Vagina (tissue), 2 donors: ENCODE measurements around the gene REXO2. TPM values are rescaled to one million over a fixed set of nuclear protein-coding genes. Genes with fewer than 3 reads are reported as not detected.

Source experiments
- DNase-seq, 2 donors: peaks; one replicate each; pipeline ENCODE4 v3.0.0-alpha.2; 2017; ENCODE audit errors: extremely low spot score in 2 of 2
- H3K27ac ChIP-seq: fragments of 200-600 bp; sonication (generic); one replicate; pipeline ENCODE4 v1.5.1; 2019
- H3K27me3 ChIP-seq: fragments of 200-600 bp; sonication (generic); one replicate; pipeline ENCODE4 v1.5.1; 2019
- H3K36me3 ChIP-seq, 2 donors: fragments of 200-600 bp; sonication (generic); one replicate each; pipeline ENCODE4 v1.5.1; 2017 to 2019
- H3K4me1 ChIP-seq: fragments of 200-600 bp; sonication (generic); one replicate; pipeline ENCODE4 v1.5.1; 2019
- H3K4me3 ChIP-seq, 2 donors: fragments of 200-600 bp; sonication (generic); 1 replicate in 1 of 2; 2 replicates in 1 of 2; pipeline ENCODE4 v1.5.1; 2016 to 2019
- H3K9me3 ChIP-seq: fragments of 200-600 bp; sonication (generic); one replicate; pipeline ENCODE4 v1.5.1; 2019
- CTCF ChIP-seq, 3 experiments: fragments of 450-650 bp in 2 of 3; fragments of 200-600 bp in 1 of 3; sonication (generic) in 1 of 3; IDR thresholded peaks; one replicate each; pipeline ENCODE4 v1.5.1; 2017 to 2019; ENCODE audit warnings: antibody characterized with exemption in 3 of 3, mild to moderate bottlenecking in 2 of 3, moderate library complexity in 2 of 3
- POLR2A ChIP-seq, 2 donors: fragments of 450-650 bp; IDR thresholded peaks; one replicate each; pipeline ENCODE4 v1.6.1; 2017; ENCODE audit warnings: antibody characterized with exemption in 2 of 2, mild to moderate bottlenecking in 2 of 2, moderate library complexity in 2 of 2
- POLR2AphosphoS5 ChIP-seq, 2 donors: sonication (generic); formaldehyde crosslinking; IDR thresholded peaks; one replicate each; pipeline ENCODE4 v1.9.0; 2017; ENCODE audit warnings: antibody characterized with exemption in 2 of 2, mild to moderate bottlenecking in 2 of 2, low read depth in 1 of 2; ENCODE audit not compliant: insufficient read depth in 1 of 2
- intact Hi-C: fragments of 100-400 bp; cut with DNase I; formaldehyde crosslinking; loops from one replicate; pipeline ENCODE4 v1.15.1; 2023
- total RNA-seq: library from RNA; depleted of rRNA; stranded (reverse); fragments of >200 nt; gene quantifications from one replicate; pipeline ENCODE4 v1.2.3, GENCODE V29; 2016

The REXO2 gene
- 146 TPM for total RNA-seq

- Histone ChIP-seq H3K27me3 (no peaks in the 10 kb centered on the region), H3K36me3 (no peaks in the 10 kb centered on the region), H3K4me1 (peaks cover 29% of the 10 kb centered on the region), H3K27ac (peak within 1 kb of the TSS; percentile 87), H3K4me3 (peak within 1 kb of the TSS; percentile 78 to 97), H3K9me3 (no peaks in the 10 kb centered on the region)
- intact Hi-C loops, result no loop called here
- peak in 1 of 2 donors; percentile 96 for DNase-seq
- TF ChIP-seq POLR2AphosphoS5 (IDR thresholded peaks at IDR 0.05; ENCODE audit: insufficient read depth in 1 of 2, low read depth in 1 of 2) (peak; percentile 92 to 93), POLR2A (IDR thresholded peaks at IDR 0.05) (peak in 1 of 2 donors; percentile 77), CTCF (IDR thresholded peaks at IDR 0.05) (peak in 2 of 3 experiments; percentile 6 to 13)
Observed at GRCh38 chr11:114439229-114440120, at the start of gene REXO2. Gene REXO2 (plus strand): TSS chr11:114439467. CDS start chr11:114439529, 62 bp downstream.

- Histone ChIP-seq H3K27me3 (no peaks in the 10 kb centered on the region), H3K9me3 (no peaks in the 10 kb centered on the region), H3K27ac (no peak overlapping the region), H3K4me3 (no peak overlapping the region), H3K4me1 (no peaks in the 10 kb centered on the region), H3K36me3 (no peaks in the 10 kb centered on the region)
- no peak for TF ChIP-seq POLR2A (IDR thresholded peaks at IDR 0.05)
- no peak for DNase-seq
- intact Hi-C loops, result no loop called here
Observed at GRCh38 chr11:114392735-114393667, 46.3 kb upstream of the REXO2 start.

- TF ChIP-seq POLR2AphosphoS5 (IDR thresholded peaks at IDR 0.05; ENCODE audit: insufficient read depth in 1 of 2, low read depth in 1 of 2) (no peak), POLR2A (IDR thresholded peaks at IDR 0.05) (no peak), CTCF (IDR thresholded peaks at IDR 0.05) (no peak)
- H3K27ac ChIP-seq, result no peak overlapping the region
- H3K9me3 ChIP-seq, result no peaks in the 10 kb centered on the region
- intact Hi-C loops, result no loop called here
- no peak overlapping the region for H3K4me3 ChIP-seq
- peaks cover 17% of the 10 kb centered on the region for H3K4me1 ChIP-seq
- H3K36me3 ChIP-seq, result no peaks in the 10 kb centered on the region
- H3K27me3 ChIP-seq, result no peaks in the 10 kb centered on the region
- no peak for DNase-seq
Observed at GRCh38 chr11:114395736-114396135, 43.5 kb upstream of the REXO2 start.

GRCh38 chr11:114396916-114397315 is 42.4 kb upstream of the REXO2 start:
- H3K4me1 ChIP-seq, result peaks cover 25% of the 10 kb centered on the region
- no peak for DNase-seq
- H3K9me3 ChIP-seq, result no peaks in the 10 kb centered on the region
- TF ChIP-seq POLR2A (IDR thresholded peaks at IDR 0.05) (no peak), POLR2AphosphoS5 (IDR thresholded peaks at IDR 0.05; ENCODE audit: insufficient read depth in 1 of 2, low read depth in 1 of 2) (no peak), CTCF (IDR thresholded peaks at IDR 0.05) (no peak)
- H3K4me3 ChIP-seq, result no peak overlapping the region
- H3K27me3 ChIP-seq, result no peaks in the 10 kb centered on the region
- H3K27ac ChIP-seq, result no peak overlapping the region
- intact Hi-C loops, result no loop called here
- no peaks in the 10 kb centered on the region for H3K36me3 ChIP-seq

GRCh38 chr11:114397349-114397982 is 41.8 kb upstream of the REXO2 start:
- intact Hi-C loops, result no loop called here
- no peak overlapping the region for H3K27ac ChIP-seq
- H3K4me1 ChIP-seq, result peaks cover 31% of the 10 kb centered on the region
- no peak for DNase-seq
- no peak for TF ChIP-seq POLR2A (IDR thresholded peaks at IDR 0.05)
- no peak for TF ChIP-seq CTCF (IDR thresholded peaks at IDR 0.05)
- TF ChIP-seq POLR2AphosphoS5 (IDR thresholded peaks at IDR 0.05; ENCODE audit: insufficient read depth in 1 of 2, low read depth in 1 of 2), result no peak
- H3K4me3 ChIP-seq, result no peak overlapping the region
- no peaks in the 10 kb centered on the region for H3K27me3 ChIP-seq
- no peaks in the 10 kb centered on the region for H3K9me3 ChIP-seq
- H3K36me3 ChIP-seq, result no peaks in the 10 kb centered on the region
